ENCODE results near the gene CALML3.

DNA sequence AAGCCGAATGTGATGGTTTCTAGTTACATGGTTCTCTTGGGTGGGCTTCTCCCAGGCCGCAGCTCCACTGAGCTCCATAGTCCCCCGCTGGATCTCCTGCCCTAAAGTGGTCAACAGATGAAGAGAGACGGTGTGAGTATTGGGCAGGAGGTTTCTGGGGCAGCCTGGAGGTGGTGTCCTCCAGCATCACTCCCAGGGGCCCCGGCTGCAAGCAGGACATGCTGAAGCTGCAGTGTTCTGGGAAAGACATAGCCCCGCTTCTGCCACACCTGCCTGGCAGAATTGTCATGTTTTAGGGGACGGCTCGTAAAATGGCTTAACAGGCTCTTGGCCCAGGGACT is 40.4 kb downstream of the CALML3 start:
- TF ChIP-seq, protein P1, sequence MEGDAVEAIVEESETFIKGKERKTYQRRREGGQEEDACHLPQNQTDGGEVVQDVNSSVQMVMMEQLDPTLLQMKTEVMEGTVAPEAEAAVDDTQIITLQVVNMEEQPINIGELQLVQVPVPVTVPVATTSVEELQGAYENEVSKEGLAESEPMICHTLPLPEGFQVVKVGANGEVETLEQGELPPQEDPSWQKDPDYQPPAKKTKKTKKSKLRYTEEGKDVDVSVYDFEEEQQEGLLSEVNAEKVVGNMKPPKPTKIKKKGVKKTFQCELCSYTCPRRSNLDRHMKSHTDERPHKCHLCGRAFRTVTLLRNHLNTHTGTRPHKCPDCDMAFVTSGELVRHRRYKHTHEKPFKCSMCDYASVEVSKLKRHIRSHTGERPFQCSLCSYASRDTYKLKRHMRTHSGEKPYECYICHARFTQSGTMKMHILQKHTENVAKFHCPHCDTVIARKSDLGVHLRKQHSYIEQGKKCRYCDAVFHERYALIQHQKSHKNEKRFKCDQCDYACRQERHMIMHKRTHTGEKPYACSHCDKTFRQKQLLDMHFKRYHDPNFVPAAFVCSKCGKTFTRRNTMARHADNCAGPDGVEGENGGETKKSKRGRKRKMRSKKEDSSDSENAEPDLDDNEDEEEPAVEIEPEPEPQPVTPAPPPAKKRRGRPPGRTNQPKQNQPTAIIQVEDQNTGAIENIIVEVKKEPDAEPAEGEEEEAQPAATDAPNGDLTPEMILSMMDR (IDR thresholded peaks at IDR 0.05): no peak
- TF ChIP-seq POLR2A (IDR thresholded peaks at IDR 0.05): no peak
